ENCODE measurements around the gene BMPR1A. TPM values are rescaled to one million over a fixed set of nuclear protein-coding genes. Genes with fewer than 3 reads are reported as not detected.
A peak's percentile ranks its signal among the peaks of the same experiment; 100 is the strongest.

The BMPR1A gene
- total and polyA plus RNA-seq, 2 of the 13 experiments (the other 11 are each of a cell fraction or from before 2014, with no cell fraction given): 17.8 to 44.2 TPM

- TF ChIP-seq ZNF407 (CRISPR knock-in tag; IDR thresholded peaks at IDR 0.05; ENCODE audit: not compliant biosample characterization) (no peak), NR2F6 (IDR thresholded peaks at IDR 0.05) (no peak), NR2F6 (CRISPR knock-in tag; IDR thresholded peaks at IDR 0.05) (peak; percentile 6; the same call in 1 of the 2 replicates), BHLHE40 (IDR thresholded peaks at IDR 0.05; ENCODE audit: low read length) (peak; percentile 64), HCFC1 (IDR thresholded peaks at IDR 0.05; ENCODE audit: low read depth, low read length) (no peak), MZF1 (CRISPR knock-in tag; IDR thresholded peaks at IDR 0.05; ENCODE audit: borderline replicate concordance) (no peak), ZNF451 (CRISPR knock-in tag; IDR thresholded peaks at IDR 0.05) (0 out of 2 replicates have a peak, but pooled peaks have one; percentile 66), FOSL2 (CRISPR knock-in tag; IDR thresholded peaks at IDR 0.05) (peak; percentile 35; the same call in 1 of the 2 replicates), TARDBP (CRISPR knock-in tag; IDR thresholded peaks at IDR 0.05) (peak; percentile 59; the same call in 1 of the 2 replicates), BCL6 (CRISPR knock-in tag; IDR thresholded peaks at IDR 0.05) (no peak), MAFF (IDR thresholded peaks at IDR 0.05; ENCODE audit: low read depth, low read length) (no peak), CEBPG (CRISPR knock-in tag; IDR thresholded peaks at IDR 0.05) (no peak), SP5 (CRISPR knock-in tag; IDR thresholded peaks at IDR 0.05; ENCODE audit: borderline replicate concordance, low read depth) (peak; percentile 92), ELF1 (CRISPR knock-in tag; IDR thresholded peaks at IDR 0.05) (no peak), ZMYM4 (CRISPR knock-in tag; IDR thresholded peaks at IDR 0.05) (no peak), SNAPC2 (CRISPR knock-in tag; IDR thresholded peaks at IDR 0.05) (no peak), ZNF775 (CRISPR knock-in tag; IDR thresholded peaks at IDR 0.05; ENCODE audit: borderline replicate concordance) (no peak), EEA1 (CRISPR knock-in tag; IDR thresholded peaks at IDR 0.05; ENCODE audit: borderline replicate concordance) (no peak), MXD1 (CRISPR knock-in tag; IDR thresholded peaks at IDR 0.05) (0 out of 2 replicates have a peak, but pooled peaks have one; percentile 29)
- TF ChIP-seq, protein P1, sequence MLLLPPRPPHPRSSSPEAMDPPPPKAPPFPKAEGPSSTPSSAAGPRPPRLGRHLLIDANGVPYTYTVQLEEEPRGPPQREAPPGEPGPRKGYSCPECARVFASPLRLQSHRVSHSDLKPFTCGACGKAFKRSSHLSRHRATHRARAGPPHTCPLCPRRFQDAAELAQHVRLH (CRISPR knock-in tag; IDR thresholded peaks at IDR 0.05; ENCODE audit: borderline replicate concordance, low read depth): peak; percentile 49; the same call in 1 of the 2 replicates
- TF ChIP-seq, protein P2, sequence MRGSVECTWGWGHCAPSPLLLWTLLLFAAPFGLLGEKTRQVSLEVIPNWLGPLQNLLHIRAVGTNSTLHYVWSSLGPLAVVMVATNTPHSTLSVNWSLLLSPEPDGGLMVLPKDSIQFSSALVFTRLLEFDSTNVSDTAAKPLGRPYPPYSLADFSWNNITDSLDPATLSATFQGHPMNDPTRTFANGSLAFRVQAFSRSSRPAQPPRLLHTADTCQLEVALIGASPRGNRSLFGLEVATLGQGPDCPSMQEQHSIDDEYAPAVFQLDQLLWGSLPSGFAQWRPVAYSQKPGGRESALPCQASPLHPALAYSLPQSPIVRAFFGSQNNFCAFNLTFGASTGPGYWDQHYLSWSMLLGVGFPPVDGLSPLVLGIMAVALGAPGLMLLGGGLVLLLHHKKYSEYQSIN (CRISPR knock-in tag; IDR thresholded peaks at IDR 0.05; ENCODE audit: borderline replicate concordance): no peak
Measured at GRCh38 chr10:86960003-86960862, 203.8 kb downstream of the BMPR1A start (continued).

Measured in HepG2 (cell line).